HepG2 (cell line): Measurements from ENCODE around the gene LGALS1. TPM values are rescaled to one million over a fixed set of nuclear protein-coding genes. Genes with fewer than 3 reads are reported as not detected.

Experiments
- ADNP ChIP-seq: sonication (generic); formaldehyde crosslinking; IDR thresholded peaks from 2 replicates; pipeline ENCODE4 v1.4.0; 2020; ENCODE audit warnings: missing genetic modification reagents
- CCAR2 ChIP-seq: fragments of 200-400 bp; formaldehyde crosslinking; optimal IDR thresholded peaks from 2 replicates; pipeline ENCODE3; 2018; ENCODE audit warnings: low read depth, mild to moderate bottlenecking, low read length, moderate library complexity
- CEBPG ChIP-seq: IDR thresholded peaks from 2 replicates; pipeline ENCODE4 v1.6.1; 2016
- ELF3 ChIP-seq: IDR thresholded peaks from 2 replicates; pipeline ENCODE4 v1.6.1; 2016; ENCODE audit warnings: missing genetic modification reagents, missing compliant biosample characterization
- FOXC1 ChIP-seq: sonication (generic); formaldehyde crosslinking; IDR thresholded peaks from 2 replicates; pipeline ENCODE4 v1.8.0; 2022; ENCODE audit warnings: mild to moderate bottlenecking, missing genetic modification reagents, borderline replicate concordance
- GABPA ChIP-seq, 2 experiments: IDR thresholded peaks; 2 replicates each; pipeline ENCODE4 v1.6.1; 2011 to 2016; ENCODE audit warnings: low read depth in 2 of 2, low read length in 1 of 2, missing biosample characterization in 1 of 2, missing genetic modification characterization in 1 of 2
- GTF2F1 ChIP-seq: fragments of 150-350 bp; IDR thresholded peaks from 2 replicates; pipeline ENCODE4 v1.6.1; 2014; ENCODE audit warnings: low read length
- HDAC1 ChIP-seq: sonication (generic); formaldehyde crosslinking; IDR thresholded peaks from 2 replicates; pipeline ENCODE4 v1.5.1; 2020; ENCODE audit warnings: mild to moderate bottlenecking, missing genetic modification reagents
- HMGXB4 ChIP-seq, 2 experiments: sonication (generic) in 1 of 2; formaldehyde crosslinking in 1 of 2; IDR thresholded peaks; 2 replicates each; pipeline versions ENCODE4 v1.4.0 to v1.6.1; 2018 to 2020; ENCODE audit warnings: missing genetic modification reagents in 2 of 2, borderline replicate concordance in 1 of 2, low read depth in 1 of 2, mild to moderate bottlenecking in 1 of 2, missing biosample characterization in 1 of 2
- HNF4G ChIP-seq, 2 experiments: sonication (generic) in 1 of 2; formaldehyde crosslinking in 1 of 2; IDR thresholded peaks; 2 replicates each; pipeline versions ENCODE4 v1.4.0 to v1.6.1; 2011 to 2020; ENCODE audit warnings: borderline replicate concordance in 2 of 2, low read depth in 2 of 2, mild to moderate bottlenecking in 2 of 2, low read length in 1 of 2, missing genetic modification reagents in 1 of 2, moderate library complexity in 1 of 2
- IKZF5 ChIP-seq: IDR thresholded peaks from 2 replicates; pipeline ENCODE4 v1.6.1; 2018; ENCODE audit warnings: missing genetic modification reagents, mild to moderate bottlenecking, missing compliant biosample characterization
- PATZ1 ChIP-seq: sonication (generic); formaldehyde crosslinking; IDR thresholded peaks from 2 replicates; pipeline ENCODE4 v1.4.0; 2020; ENCODE audit warnings: missing genetic modification reagents
- PHF21A ChIP-seq: sonication (generic); formaldehyde crosslinking; IDR thresholded peaks from 2 replicates; pipeline ENCODE4 v1.5.0; 2020; ENCODE audit warnings: mild to moderate bottlenecking, missing genetic modification reagents
- PITX1 ChIP-seq: sonication (generic); formaldehyde crosslinking; IDR thresholded peaks from 2 replicates; pipeline ENCODE4 v1.5.1; 2020; ENCODE audit warnings: mild to moderate bottlenecking, missing genetic modification reagents
- REL ChIP-seq: sonication (generic); formaldehyde crosslinking; conservative IDR thresholded peaks from 2 replicates; pipeline ENCODE4 v1.8.0; 2022; ENCODE audit warnings: mild to moderate bottlenecking, missing genetic modification reagents, moderate library complexity
- ZNF18 ChIP-seq: sonication (generic); formaldehyde crosslinking; IDR thresholded peaks from 2 replicates; pipeline ENCODE4 v1.8.0; 2022; ENCODE audit warnings: mild to moderate bottlenecking, missing genetic modification reagents; ENCODE audit not compliant: insufficient replicate concordance
- ZNF574 ChIP-seq: sonication (generic); formaldehyde crosslinking; IDR thresholded peaks from 2 replicates; pipeline ENCODE4 v1.4.0; 2020; ENCODE audit warnings: missing genetic modification reagents
- polyA plus RNA-seq, 8 experiments: library from polyadenylated mRNA; depleted of rRNA in 3 of 8; stranded (reverse) in 7 of 8; unstranded in 1 of 8; fragments of >200 nt; fragmentation: Illumina TruSeq in 4 of 8; extraction: Trizol in 4 of 8; gene quantifications; 2 replicates each; pipeline versions ENCODE4 v1.2.1 to v1.2.3, GENCODE V29; 2011 to 2016; ENCODE audit warnings: low read depth in 4 of 8, missing spikeins in 1 of 8, mixed read lengths in 1 of 8; ENCODE audit not compliant: insufficient read depth in 1 of 8
- total RNA-seq, 5 experiments: library from RNA; depleted of rRNA; stranded (reverse); fragments of >200 nt; fragmentation: Illumina TruSeq; extraction: Trizol; gene quantifications; 2 replicates each; pipeline ENCODE4 v1.2.3, GENCODE V29; 2016; ENCODE audit warnings: low read depth in 1 of 5

The LGALS1 gene
- total and polyA plus RNA-seq, 2 of the 13 experiments (the other 11 are each of a cell fraction or from before 2014, with no cell fraction given): 103 to 858 TPM

- 0 out of 4 replicates have a peak, but pooled peaks of 1 of the 2 experiments have one; percentile 18 for TF ChIP-seq HMGXB4 (CRISPR knock-in tag; IDR thresholded peaks at IDR 0.05; ENCODE audit: borderline replicate concordance in 1 of 2, low read depth in 1 of 2)
- 0 out of 2 replicates have a peak, but pooled peaks have one; percentile 16 for TF ChIP-seq HNF4G (IDR thresholded peaks at IDR 0.05; ENCODE audit: borderline replicate concordance, low read depth, low read length)
- TF ChIP-seq HNF4G (CRISPR knock-in tag; IDR thresholded peaks at IDR 0.05; ENCODE audit: borderline replicate concordance, low read depth): no peak
- TF ChIP-seq ELF3 (CRISPR knock-in tag): 0 out of 2 replicates have a peak, but pooled peaks have one; percentile 18
- peak; percentile 59; the same call in 1 of the 2 replicates for TF ChIP-seq ADNP (CRISPR knock-in tag)
- TF ChIP-seq PATZ1 (CRISPR knock-in tag): no peak
- no peak for TF ChIP-seq CCAR2
- no peak for TF ChIP-seq REL (CRISPR knock-in tag)
- TF ChIP-seq PITX1 (CRISPR knock-in tag): peak; percentile 61
- TF ChIP-seq GABPA (IDR thresholded peaks at IDR 0.05; ENCODE audit: low read depth, low read length): no peak
- 0 out of 2 replicates have a peak, but pooled peaks have one; percentile 34 for TF ChIP-seq GABPA (CRISPR knock-in tag; IDR thresholded peaks at IDR 0.05; ENCODE audit: low read depth)
- peak; percentile 30; the same call in 1 of the 2 replicates for TF ChIP-seq ZNF574 (CRISPR knock-in tag)
- peak; percentile 46 for TF ChIP-seq ZNF18 (CRISPR knock-in tag)
- TF ChIP-seq GTF2F1: no peak
- 0 out of 2 replicates have a peak, but pooled peaks have one; percentile 14 for TF ChIP-seq PHF21A (CRISPR knock-in tag)
- TF ChIP-seq FOXC1 (CRISPR knock-in tag): 0 out of 2 replicates have a peak, but pooled peaks have one; percentile 9
- peak; percentile 12; the same call in 1 of the 2 replicates for TF ChIP-seq CEBPG
- no peak for TF ChIP-seq IKZF5
- TF ChIP-seq HDAC1 (CRISPR knock-in tag): 0 out of 2 replicates have a peak, but pooled peaks have one; percentile 47
These were observed 9.6 kb downstream of the LGALS1 start (continued) for GRCh38 chr22:37684803-37685615.
